ENCODE measurements around the gene RBM47.
"Not testable (repeated sequence)": the region's sequence is repeated elsewhere in the genome, so short reads cannot be mapped to it uniquely, and the experiment has no call there.

Gene RBM47

DNA sequence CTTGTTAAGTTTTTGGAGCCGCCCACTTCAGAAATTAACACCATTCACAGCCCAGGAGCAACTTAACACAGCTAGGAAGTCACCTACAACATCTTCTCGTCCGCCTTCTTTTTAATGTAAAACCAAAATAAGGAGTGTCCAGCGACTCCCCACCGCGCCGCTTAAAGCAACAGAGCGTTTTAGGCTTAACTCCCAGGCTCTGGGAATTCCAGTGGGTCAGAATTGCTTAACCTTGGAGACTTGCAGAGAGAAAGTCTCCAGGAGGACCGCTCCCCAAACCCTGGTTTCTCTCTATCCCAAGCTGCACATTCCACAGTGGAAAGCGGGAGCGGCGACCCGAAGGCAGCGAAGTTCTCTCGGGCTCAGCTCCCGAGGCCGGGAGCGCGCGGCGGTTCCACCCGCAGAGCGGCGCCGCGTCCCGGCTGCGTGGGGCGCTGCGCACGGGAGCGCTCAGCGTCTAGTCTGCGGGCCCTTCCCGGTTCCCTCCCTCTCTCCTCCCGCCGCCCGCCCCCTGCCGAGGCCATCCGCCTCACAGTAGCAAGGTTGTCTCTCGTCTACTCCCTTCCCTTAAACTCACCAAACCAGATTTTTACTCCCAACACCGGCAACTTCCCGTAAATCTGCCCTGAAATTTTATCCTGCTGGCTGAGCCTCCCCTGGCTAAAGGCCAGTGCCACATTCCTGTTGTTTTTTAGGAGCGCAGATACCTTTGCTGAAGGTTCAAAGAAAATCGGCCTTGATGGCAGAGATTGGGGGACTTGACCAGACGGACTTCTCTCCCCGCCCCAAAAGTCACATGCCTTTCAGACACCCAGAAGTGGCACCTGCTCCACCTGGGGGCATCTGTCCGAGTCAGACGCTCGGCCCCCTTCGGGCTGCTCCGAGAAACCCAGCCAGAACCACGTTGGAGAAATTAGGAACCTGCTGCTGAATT is at the start of gene RBM47:
RBM47 (minus strand) TSS at position 464 of the 934 bp plus-strand sequence. CDS start 190,971 bp downstream, outside the sequence.
- peak; percentile 31 for DNase-seq

DNA sequence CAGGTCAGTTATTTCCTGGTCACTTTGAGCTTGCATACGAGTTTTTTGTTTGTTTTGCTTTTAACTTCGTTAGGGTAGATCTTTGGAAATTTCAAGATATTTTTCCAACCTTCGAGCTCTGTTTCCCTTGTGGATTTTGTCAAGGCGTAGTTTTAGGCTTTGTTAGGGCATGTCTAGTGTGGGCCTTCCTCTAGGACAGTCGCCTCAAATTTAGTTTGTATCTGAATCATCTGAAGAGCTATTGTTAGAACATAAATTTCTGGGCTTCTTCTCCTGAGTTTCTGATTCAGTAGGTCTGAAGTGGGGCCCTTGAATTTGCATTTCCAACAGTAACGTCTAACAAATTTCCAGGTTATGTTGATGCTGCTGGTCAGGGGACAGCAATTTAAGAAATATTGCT is 48.8 kb upstream of the RBM47 start:
- DNase-seq, result no peak

DNA sequence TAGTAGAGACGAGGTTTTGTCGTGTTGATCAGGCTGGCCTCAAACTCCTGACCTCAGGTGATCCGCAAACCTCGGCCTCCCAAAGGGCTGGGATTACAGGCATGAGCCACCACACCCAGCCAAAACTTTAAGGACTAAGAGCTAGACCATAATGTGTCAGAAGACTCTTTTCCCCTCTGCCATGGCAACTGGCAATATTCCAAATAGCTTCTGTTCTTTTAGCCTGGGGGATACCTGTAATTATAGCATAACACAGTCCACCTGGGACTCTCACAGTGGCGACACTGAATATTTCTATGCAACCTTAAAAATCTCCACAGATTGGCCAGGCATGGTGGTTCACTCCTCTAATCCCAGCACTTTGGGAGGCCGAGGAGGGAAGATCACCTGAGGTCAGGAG is 45.5 kb upstream of the RBM47 start:
- no peak for DNase-seq

DNA sequence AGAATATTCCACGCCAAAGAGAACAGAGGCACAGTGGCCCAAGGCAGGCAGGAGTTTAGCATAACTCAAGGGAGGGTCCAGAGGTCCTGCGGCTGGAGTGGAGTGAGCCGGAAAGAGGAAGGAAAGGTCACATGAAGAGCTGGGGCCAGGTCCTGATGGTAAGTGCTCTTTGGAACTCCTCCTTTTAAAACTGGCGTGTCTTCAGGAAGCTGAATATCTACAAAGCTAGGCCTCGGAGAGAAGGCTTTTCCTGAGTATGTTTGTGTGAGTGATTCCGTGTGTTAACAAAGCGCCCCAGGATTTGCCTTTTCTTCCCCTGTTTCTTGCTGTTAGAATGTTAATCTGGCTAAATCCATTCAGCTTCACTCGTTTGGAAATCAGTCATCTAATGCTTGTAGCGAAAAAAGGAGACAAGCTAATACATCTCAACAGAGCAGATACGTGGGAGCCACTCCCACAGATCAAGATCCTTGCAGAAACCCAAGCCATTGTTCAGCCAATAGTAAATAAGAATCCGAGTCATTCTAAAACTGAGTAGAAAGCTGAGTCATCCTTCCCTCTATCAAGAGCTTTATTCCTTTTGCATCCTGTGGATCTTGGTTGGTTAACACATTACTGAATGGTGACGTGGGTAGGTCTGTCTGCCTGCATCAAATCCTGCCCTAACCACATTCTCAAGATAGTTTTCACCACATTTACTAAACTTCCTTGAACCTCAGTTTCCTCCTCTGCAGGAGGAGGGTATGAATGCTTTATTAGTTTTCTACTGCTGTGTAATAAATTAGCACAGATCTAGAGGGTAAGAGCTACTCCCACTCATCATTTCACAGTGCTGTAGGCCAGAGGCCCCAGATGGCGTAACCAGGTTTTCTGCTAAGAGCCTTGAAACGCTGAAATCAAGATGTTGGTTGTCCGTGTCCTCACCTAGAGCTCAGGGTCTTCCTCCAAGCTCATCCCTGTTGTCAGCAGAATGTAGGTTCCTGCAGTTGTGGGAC is 43.2 kb upstream of the RBM47 start:
- DNase-seq, result no peak

DNA sequence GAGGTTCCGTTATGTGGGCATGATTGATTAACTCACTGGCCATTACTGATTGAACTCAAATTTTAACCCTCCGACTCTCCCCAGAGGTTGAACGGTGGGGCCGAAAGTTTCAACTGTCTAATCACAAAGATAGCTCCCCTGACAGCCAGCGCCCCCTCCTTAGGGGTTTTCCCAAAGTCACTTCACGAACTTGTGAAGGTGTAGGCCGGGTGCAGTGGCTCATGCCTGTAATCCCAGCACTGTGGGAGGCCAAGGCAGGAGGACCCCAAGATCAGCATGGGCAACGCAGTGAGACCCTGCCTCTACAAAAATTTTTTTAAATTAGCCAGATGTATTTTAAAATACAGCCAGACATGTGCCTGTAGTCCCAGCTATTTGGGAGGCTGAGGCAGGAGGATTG is 39.8 kb upstream of the RBM47 start:
- DNase-seq, result no peak

DNA sequence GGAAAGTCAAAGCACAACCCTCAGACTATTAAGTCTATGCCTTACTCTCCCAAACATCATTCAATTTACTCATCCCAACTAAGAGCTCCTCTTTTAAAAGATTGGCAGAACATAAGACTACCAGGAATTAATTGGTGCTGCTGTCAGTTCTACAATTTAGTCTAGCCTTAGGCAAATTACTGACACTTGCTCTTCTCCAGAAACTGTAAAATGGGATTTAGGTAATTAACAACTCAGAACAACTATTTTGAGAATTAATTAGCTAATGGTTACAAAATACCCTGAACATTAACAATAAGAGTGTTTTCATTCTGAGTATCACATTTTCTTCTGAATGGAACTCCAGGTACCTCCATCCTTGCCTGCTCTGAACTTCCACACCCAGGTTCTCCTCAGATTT is 36.2 kb upstream of the RBM47 start:
- DNase-seq, result no peak

DNA sequence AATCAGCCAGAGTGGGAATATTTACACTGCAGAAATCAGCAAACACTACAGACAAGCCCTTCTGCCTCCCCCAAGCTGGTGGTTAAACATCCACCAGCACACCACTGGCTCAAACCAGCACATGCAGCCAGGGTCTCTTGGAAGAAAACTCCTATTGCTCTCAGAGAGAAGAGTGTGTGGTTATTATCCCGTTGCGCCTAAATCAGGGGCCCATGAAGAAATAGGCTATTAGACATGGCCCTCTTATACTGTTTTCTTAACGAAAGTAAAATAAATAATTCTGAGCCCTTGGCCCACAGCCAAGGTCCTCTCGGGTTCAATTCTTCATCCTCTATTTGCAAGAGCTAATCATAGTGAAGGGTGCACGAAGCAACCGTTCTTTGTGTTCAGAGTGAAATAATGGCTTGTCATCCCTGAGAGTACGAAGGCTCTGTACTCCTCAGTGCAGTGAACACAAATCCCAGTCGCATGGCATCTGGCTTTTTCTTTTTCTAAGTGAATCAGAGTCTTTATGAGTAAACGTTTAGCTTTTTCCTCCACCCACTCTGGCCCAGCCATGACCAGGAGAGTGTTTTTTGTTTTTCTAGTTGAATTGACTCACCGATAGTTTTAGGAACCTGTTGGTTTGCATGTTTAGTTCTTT is 33.4 kb upstream of the RBM47 start:
- DNase-seq, result peak; percentile 94

DNA sequence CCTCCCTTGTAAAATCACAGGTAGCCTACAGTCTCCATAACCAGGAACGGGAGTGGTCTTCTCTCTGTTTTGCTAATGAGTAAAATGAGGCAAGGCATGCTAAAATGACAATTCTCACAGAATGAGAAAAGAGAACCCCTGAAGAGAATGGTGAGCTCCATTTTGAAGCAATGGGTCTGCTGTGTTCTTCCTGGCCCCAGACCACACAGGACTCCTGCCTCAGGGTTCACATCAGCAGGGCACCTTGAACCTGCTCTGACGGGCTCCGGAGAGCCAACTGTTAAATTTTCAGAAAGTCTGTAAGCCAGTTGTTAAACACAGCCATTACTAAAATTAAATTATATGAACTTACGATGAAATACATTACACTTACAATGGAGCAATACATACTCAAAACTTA is 32.1 kb upstream of the RBM47 start:
- DNase-seq, result no peak

DNA sequence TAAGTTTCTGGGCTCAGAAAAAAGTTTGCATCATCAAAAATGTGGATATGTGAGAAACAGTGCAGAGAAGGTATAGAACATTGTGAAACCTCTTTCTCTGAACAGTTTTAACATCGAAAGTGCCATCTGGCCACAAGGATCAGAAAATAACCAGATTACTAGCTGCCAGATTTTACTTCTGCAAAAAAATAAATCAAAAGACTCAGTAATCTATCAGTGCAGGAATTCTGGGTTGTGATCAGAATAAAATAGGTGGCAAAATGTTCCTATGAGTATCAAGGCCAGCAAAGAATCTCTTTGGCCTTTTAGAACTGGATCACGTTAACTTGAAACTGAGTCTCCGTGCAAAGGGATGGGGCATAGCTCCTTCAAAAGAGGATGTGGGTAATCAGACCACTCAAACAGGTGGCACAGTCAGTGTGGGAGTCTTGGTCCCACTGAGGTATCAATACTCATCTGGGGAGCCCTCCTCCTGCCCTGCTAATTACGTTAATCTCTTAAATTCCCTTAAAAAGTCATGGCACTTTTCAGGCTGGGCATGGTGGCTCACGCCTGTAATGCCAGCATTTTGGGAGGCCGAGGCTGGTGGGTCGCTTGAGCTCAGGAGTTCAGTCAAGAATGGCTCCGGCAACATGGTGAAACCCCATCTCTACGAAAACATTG is 26.7 kb upstream of the RBM47 start:
- no peak for DNase-seq

DNA sequence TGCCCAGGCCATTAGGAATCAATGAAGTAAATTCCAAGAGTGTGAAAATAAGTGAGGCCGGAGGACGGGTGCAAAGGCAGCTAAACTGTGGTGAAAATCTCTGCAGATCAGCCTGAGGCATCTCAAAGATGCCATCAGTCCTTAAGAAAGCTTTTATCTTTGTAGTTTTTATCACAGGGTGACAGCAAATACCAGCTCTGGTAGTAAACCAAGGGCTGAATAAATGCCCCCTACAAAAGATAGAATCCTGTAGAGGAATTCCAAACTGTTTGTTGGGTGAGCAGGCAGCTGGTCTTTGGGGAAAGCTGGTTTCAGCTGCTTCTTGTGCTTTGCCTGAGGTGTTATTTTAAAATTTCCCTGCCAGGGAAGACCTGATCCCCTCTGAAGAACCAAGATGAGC is 21.6 kb upstream of the RBM47 start:
- no peak for DNase-seq

DNA sequence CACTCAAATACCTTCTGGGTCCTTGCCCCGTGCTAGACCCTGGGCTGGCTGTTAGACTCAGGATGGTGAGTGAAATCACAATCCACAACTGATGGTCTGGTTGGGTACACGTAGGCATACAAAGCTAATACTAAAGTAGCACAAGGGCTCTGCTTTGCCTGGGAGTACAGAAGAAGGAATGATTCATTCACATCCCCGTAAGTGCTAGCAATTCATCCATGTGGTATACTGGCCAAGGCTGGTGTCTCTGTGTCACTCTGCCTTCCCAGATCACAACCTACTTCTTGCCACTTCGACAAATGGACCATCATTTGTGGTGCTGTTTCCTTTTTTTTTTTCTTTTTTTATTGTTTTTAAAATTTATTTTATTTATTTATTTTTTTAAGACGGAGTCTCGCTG is 19.7 kb upstream of the RBM47 start:
- no peak for DNase-seq

DNA sequence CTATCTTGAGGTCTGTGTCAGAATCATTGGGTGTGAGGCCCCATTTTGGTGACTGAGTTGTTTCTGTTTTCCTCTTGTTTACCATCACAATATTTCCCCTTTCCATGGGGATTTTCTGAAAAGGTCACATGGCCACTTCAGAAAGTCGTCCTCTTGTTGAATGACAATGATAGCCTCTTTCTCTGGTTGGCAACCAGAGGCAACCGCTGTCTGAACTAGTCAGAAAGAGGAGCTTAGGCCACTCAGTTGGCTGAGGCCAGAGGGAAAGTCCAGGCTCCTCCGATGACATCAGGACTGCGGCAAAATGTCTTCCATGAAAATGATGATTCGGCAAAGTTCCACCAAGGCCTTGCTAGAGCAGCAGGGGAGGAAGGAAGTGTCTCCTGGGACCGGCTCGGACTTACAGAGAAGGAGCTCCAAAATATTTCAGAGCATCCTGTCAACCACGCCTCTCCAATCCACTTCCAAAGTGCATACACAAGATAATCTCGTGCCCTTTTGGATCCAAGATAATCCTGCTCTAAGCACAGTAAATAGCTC is 19.1 kb upstream of the RBM47 start:
- no peak for DNase-seq

DNA sequence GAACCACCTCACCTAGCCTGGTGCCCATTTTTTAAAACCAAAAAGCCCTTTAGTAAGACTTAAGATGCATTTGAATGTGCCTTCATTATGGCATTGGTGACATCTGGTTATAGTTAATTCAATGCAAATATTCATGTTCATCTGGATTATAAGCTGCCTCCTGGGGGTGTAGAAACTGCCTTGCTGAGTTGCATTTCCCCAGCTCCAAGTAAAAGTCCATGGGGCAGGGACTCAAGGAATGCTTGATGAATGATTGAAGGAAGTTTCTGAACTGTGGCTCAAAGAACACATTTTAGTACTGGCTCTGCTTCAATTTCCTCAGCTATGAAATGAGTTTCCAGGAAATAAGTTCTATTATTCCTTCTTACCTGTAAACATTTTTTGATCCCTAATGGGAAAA is 18.5 kb upstream of the RBM47 start:
- no peak for DNase-seq

DNA sequence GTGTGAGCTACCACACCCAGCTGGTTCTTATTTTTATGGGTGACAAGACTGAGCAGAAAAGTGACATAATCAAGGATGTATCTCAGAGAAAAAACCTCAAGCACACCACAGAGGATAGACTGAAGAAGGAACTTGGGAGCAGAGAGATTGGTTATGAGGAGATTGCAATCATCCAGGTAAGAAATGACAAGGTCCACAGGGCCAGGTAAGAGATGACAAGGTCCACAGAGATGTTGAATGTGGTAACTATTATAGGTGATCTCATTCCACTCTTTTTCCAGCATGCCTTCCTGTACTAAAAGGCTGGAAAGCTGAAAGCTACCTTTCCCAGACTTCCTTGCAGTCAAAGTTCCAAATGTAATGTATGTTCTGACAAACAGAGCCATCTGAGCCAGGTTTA is 15.9 kb upstream of the RBM47 start:
- DNase-seq, result no peak

DNA sequence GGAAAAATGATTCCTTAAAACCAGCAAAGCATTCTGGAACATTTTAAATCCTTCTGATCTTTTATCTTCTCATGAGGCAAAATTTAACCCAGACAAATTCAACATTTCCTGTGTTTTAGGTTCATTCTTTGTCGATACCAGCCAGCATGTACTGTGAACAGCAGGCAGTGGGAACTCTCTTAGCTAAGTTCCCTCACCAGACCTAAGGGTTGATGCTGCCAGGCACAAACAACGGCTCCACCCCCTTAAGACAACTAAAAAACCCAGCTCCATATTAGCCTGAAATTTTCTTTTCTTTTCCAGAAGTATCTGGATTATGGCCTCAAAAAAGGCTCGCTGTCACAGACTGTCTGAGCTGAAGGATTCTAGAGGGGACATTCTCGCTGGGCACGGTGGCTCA is 2.4 kb upstream of the RBM47 start:
- DNase-seq, result no peak

DNA sequence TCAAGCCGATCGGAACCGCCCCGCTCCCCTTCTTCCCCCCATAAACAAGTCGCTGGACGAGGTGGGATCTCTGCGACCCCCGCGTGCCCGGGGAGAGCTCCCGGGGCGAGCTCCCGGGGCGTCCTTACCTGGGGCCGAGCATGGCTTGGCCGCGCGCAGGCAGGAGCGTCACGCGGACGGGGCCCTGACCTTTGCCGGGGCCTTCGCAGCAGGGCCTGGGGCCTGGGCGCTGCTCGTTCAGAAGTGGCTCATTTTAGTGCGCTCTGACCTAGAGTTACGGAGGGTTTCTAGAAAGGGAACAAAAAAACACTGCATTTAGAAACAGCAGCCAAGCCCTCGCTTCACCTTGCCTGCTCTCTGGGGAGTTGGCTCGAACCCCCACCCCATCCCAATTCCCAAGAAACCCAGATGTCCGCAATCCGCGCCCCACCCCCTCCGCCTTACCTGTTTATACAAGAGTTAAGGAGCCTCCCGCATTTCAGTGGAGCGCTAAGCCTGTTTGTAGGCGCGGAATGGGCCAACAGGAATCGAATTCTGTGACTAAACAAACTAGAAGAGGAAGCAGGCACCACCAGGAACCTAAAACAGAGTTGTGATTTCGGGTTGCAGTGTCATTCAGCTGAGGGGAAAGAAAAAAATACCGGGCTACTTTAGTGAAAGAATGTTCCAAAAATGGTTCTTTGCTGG is 814 bp upstream of the RBM47 start:
- DNase-seq, result no peak

DNA sequence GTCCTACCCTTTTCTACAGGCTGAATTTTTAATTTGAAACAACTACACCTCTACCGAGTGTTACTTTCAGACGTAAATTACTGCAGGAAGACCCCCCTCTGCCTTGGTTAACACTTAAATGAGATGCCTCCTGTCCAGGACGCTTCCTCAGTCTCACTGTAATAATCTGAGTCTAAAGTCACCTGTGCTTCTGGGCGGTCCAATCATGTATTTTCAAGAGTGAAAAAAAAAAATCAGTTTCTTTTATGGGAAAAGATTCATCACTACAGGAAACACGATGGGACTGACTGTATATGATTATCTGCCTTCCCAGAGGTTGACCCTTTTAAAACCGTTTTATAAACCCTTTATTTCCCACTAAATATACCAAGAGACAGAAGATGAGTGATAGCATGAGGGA is 776 bp downstream of the RBM47 start:
- no peak for DNase-seq

DNA sequence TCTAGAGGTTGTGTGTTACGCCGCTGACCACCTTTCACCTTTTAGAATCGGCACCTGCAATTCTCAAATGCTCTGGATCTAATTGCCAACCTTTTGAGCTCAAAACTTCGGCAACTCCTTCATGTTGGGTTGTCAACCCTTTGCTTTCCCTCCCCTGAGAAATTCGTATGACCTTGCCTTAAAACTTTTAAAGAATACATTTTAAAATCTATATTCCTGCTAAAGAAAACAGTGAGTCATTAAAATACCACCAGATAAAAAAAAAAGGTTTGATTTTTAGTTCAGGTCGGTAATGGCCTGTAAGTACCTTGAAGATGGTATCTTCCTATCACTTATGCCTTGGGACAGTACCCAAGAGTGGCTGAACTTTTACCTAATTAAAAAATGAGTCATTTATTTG is 1.3 kb downstream of the RBM47 start:
- DNase-seq, result not testable (repeated sequence)

DNA sequence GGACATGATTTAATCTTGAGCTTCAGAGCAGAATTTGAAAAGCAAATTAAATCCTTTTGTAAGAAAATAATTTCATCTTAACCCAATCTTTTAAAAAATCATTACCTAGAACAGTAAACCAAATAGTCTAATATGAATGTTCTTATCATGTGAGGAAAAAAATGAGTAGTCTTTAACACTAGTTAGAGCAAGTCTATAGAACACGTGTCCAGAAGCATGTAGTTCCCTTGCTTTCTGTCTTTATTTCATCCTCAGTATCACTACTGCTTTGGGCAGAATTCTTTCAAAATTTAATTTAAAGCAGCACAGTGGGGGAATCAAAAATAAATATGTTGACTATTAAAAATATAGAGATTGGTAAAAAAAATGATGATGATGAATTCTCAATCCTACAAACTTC is 2.1 kb downstream of the RBM47 start:
- no peak for DNase-seq

DNA sequence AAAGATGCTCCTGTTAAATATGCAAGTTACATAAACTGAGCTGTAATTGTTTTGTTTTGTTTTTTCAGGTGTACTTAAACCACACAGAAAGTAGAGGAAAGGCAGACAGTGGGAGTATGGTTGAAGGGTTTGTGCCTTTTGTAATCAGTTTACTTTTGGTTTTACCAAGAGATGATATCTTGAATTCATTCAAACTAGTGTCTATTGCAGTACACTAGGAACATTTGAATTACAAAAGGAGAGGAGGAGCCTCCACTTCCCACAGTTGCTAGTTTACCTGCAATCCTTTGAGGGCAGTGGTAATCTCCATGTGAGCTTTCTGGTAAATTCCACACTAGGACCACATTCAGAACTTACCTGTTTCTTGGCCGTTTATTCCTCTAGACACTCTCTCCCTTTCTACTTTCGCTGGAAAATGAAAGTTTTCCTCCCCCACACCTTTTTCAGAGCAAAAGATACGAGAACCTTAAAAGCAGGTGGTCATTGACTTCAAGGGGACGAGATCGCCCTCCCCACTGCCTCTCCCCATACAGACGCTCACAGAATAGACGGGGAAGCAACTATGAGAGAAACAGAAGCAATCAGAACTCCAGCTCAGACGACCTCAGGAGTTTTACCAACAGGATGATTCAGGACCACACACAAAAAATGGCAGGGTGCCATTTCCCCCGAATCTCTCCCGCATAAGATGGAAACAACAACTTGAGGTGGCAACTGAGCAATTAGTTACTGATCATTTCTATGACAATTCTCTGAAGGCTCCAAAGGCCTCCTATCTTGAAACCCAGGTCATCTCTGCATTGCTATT is 3.3 kb downstream of the RBM47 start:
- DNase-seq, result no peak

DNA sequence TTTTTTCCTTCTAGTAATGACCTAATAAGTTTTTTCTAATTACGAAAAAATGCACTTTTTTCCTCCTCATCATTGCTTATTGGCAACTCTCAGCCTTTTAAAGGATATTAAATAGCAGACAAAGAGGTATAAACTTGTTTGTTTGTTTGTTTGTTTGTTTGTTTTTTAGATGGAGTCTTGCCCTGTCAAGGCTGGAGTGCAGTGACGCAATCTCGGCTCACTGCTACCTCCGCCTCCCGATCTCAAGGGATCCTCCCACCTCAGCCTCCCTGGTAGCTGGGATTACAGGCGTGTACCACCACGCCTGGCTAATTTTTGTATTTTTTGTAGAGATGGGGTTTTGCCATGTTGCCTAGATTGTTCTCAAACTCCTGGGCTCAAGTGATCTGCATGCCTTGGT is 6.0 kb downstream of the RBM47 start:
- DNase-seq, result no peak
